Uterus (tissue), 4 donors: ENCODE data around the gene CLCN1. TPM values are rescaled to one million over a fixed set of nuclear protein-coding genes. Genes with fewer than 3 reads are reported as not detected.
A peak's percentile ranks its signal among the peaks of the same experiment; 100 is the strongest.

ENCODE experiments used
- DNase-seq, 2 donors: peaks; one replicate each; pipeline ENCODE4 v3.0.0-alpha.2; 2019 to 2020
- H3K27ac ChIP-seq, 2 donors: fragments of 200-600 bp; sonication (generic); 1 replicate in 1 of 2; 2 replicates in 1 of 2; pipeline ENCODE4 v1.5.1; 2016 to 2018
- H3K27me3 ChIP-seq, 2 donors: fragments of 200-600 bp; sonication (generic); one replicate each; pipeline ENCODE4 v1.5.1; 2018 to 2019; ENCODE audit warnings: control low read depth in 1 of 2
- H3K36me3 ChIP-seq, 2 donors: fragments of 200-600 bp; sonication (generic); one replicate each; pipeline ENCODE4 v1.5.1; 2019; ENCODE audit warnings: control low read depth in 1 of 2
- H3K4me1 ChIP-seq, 2 donors: fragments of 200-600 bp; sonication (generic); one replicate each; pipeline ENCODE4 v1.5.1; 2018 to 2019; ENCODE audit warnings: control low read depth in 1 of 2
- H3K4me3 ChIP-seq, 2 donors: fragments of 200-600 bp; sonication (generic); 1 replicate in 1 of 2; 2 replicates in 1 of 2; pipeline ENCODE4 v1.5.1; 2018 to 2019; ENCODE audit warnings: mild to moderate bottlenecking in 1 of 2
- H3K9me3 ChIP-seq, 2 donors: fragments of 200-600 bp; sonication (generic); one replicate each; pipeline ENCODE4 v1.5.1; 2019; ENCODE audit warnings: control low read depth in 1 of 2
- CTCF ChIP-seq, 4 experiments: fragments of 200-600 bp in 2 of 4; fragments of 450-650 bp in 2 of 4; sonication (generic) in 2 of 4; IDR thresholded peaks; one replicate each; pipeline ENCODE4 v1.5.1; 2016 to 2019; ENCODE audit warnings: antibody characterized with exemption in 4 of 4, mild to moderate bottlenecking in 2 of 4, moderate library complexity in 1 of 4
- POLR2A ChIP-seq, 2 donors: fragments of 450-650 bp; IDR thresholded peaks; one replicate each; pipeline ENCODE4 v1.6.1; 2016; ENCODE audit warnings: antibody characterized with exemption in 2 of 2, mild to moderate bottlenecking in 1 of 2, moderate library complexity in 1 of 2
- intact Hi-C: fragments of 100-400 bp; cut with DNase I; formaldehyde crosslinking; loops from one replicate; pipeline ENCODE4 v1.15.1; 2023; ENCODE audit warnings: low total_unique reads
- total RNA-seq, 4 donors: library from RNA; depleted of rRNA in 3 of 4; stranded (reverse); fragments of >200 nt in 3 of 4; gene quantifications; one replicate each; pipeline versions ENCODE4 v1.1.0 to v1.2.4, GENCODE V29; 2014 to 2023
- donor health status: DM: yes; HTN: yes; CAD: no.

Gene CLCN1
- total RNA-seq, 4 donors from 2014 or later: 0.21 to 0.30 TPM; not detected in 2

- Histone ChIP-seq H3K4me1 (peaks cover 20 to 25% of the 10 kb centered on the region in 2 donors), H3K4me3 (no peak overlapping the region), H3K27me3 (no peaks in the 10 kb centered on the region), H3K36me3 (no peaks in the 10 kb centered on the region), H3K9me3 (no peaks in the 10 kb centered on the region), H3K27ac (peak overlapping the region; percentile 98 to 99)
- intact Hi-C loops: no loop called here
- peak in 1 of 2 donors; percentile 44 for DNase-seq
- TF ChIP-seq CTCF (IDR thresholded peaks at IDR 0.05): no peak
- TF ChIP-seq POLR2A (IDR thresholded peaks at IDR 0.05): no peak
Observed at GRCh38 chr7:143393267-143394041, 77.5 kb downstream of the CLCN1 start.

GRCh38 chr7:143394068-143394467 is 78.2 kb downstream of the CLCN1 start:
- no peaks in the 10 kb centered on the region for H3K27me3 ChIP-seq
- intact Hi-C loops: no loop called here
- peaks cover 20 to 25% of the 10 kb centered on the region in 2 donors for H3K4me1 ChIP-seq
- H3K4me3 ChIP-seq: no peak overlapping the region
- H3K27ac ChIP-seq: peak overlapping the region; percentile 98 to 99
- no peak for TF ChIP-seq POLR2A (IDR thresholded peaks at IDR 0.05)
- no peak for TF ChIP-seq CTCF (IDR thresholded peaks at IDR 0.05)
- no peaks in the 10 kb centered on the region for H3K36me3 ChIP-seq
- no peaks in the 10 kb centered on the region for H3K9me3 ChIP-seq
- no peak for DNase-seq

GRCh38 chr7:143394777-143395176 is 78.9 kb downstream of the CLCN1 start:
- peaks cover 20 to 25% of the 10 kb centered on the region in 2 donors for H3K4me1 ChIP-seq
- H3K27ac ChIP-seq: no peak overlapping the region
- H3K36me3 ChIP-seq: no peaks in the 10 kb centered on the region
- no peak overlapping the region for H3K4me3 ChIP-seq
- no peaks in the 10 kb centered on the region for H3K9me3 ChIP-seq
- no peak for DNase-seq
- intact Hi-C loops: no loop called here
- no peaks in the 10 kb centered on the region for H3K27me3 ChIP-seq
- no peak for TF ChIP-seq POLR2A (IDR thresholded peaks at IDR 0.05)
- no peak for TF ChIP-seq CTCF (IDR thresholded peaks at IDR 0.05)

- TF ChIP-seq POLR2A (IDR thresholded peaks at IDR 0.05) (no peak), CTCF (IDR thresholded peaks at IDR 0.05) (no peak)
- Histone ChIP-seq H3K27me3 (no peaks in the 10 kb centered on the region), H3K27ac (no peak overlapping the region), H3K4me3 (no peak overlapping the region), H3K36me3 (no peaks in the 10 kb centered on the region), H3K4me1 (peaks cover 20 to 23% of the 10 kb centered on the region in 2 donors), H3K9me3 (no peaks in the 10 kb centered on the region)
- intact Hi-C loops: no loop called here
- DNase-seq: no peak
Observed at GRCh38 chr7:143395187-143396149, 79.6 kb downstream of the CLCN1 start.
